GM18502 (cell line): ENCODE results near the gene TMEM108.

Source experiments
- ATAC-seq: cut with Tn5 transposase; IDR thresholded peaks from one replicate; pipeline ENCODE4 v1.9.1; 2021; ENCODE audit warnings: mild to moderate bottlenecking; ENCODE audit not compliant: unreplicated experiment, poor library complexity

Gene TMEM108

GRCh38 chr3:133209871-133210550 is 171.8 kb downstream of the TMEM108 start:
- peak; percentile 36 for ATAC-seq

GRCh38 chr3:133210656-133211055 is 172.5 kb downstream of the TMEM108 start:
- ATAC-seq, result no peak

GRCh38 chr3:133211449-133211848 is 173.3 kb downstream of the TMEM108 start:
- ATAC-seq, result peak; percentile 99

- no peak for ATAC-seq
Observed at GRCh38 chr3:133211856-133212255, 173.7 kb downstream of the TMEM108 start.

- no peak for ATAC-seq
Observed at GRCh38 chr3:133213937-133214336, 175.7 kb downstream of the TMEM108 start.

GRCh38 chr3:133227813-133228212 is 189.6 kb downstream of the TMEM108 start:
- no peak for ATAC-seq

- ATAC-seq, result no peak
Observed at GRCh38 chr3:133230195-133230594, 192.0 kb downstream of the TMEM108 start.

- no peak for ATAC-seq
Observed at GRCh38 chr3:133236901-133237300, 198.7 kb downstream of the TMEM108 start.

GRCh38 chr3:133237380-133237779 is 199.2 kb downstream of the TMEM108 start:
- no peak for ATAC-seq

GRCh38 chr3:133238015-133238414 is 199.8 kb downstream of the TMEM108 start:
- ATAC-seq, result no peak

GRCh38 chr3:133246119-133246518 is 207.9 kb downstream of the TMEM108 start:
- ATAC-seq, result no peak

- no peak for ATAC-seq
Observed at GRCh38 chr3:133246773-133247172, 208.6 kb downstream of the TMEM108 start.

GRCh38 chr3:133248389-133248788 is 210.2 kb downstream of the TMEM108 start:
- no peak for ATAC-seq

GRCh38 chr3:133249490-133249889 is 211.3 kb downstream of the TMEM108 start:
- no peak for ATAC-seq

GRCh38 chr3:133254151-133254550 is 216.0 kb downstream of the TMEM108 start:
- ATAC-seq, result no peak

- no peak for ATAC-seq
Observed at GRCh38 chr3:133254716-133255115, 216.5 kb downstream of the TMEM108 start.

GRCh38 chr3:133256787-133257483 is 218.7 kb downstream of the TMEM108 start:
- peak; percentile 82 for ATAC-seq

GRCh38 chr3:133258358-133258757 is 220.2 kb downstream of the TMEM108 start:
- no peak for ATAC-seq

- ATAC-seq, result no peak
Observed at GRCh38 chr3:133259767-133260166, 221.6 kb downstream of the TMEM108 start.

- ATAC-seq, result no peak
Observed at GRCh38 chr3:133262333-133262732, 224.1 kb downstream of the TMEM108 start.

GRCh38 chr3:133264920-133265319 is 226.7 kb downstream of the TMEM108 start:
- no peak for ATAC-seq

GRCh38 chr3:133268726-133269134 is 230.5 kb downstream of the TMEM108 start:
- no peak for ATAC-seq
